Measurements from ENCODE around the gene SLC2A3.
"Not testable (repeated sequence)": the region's sequence is repeated elsewhere in the genome, so short reads cannot be mapped to it uniquely, and the experiment has no call there.

SLC2A3 gene

GRCh38 chr12:7917392-7918267, 18.4 kb downstream of the SLC2A3 start:
- H3K4me1 ChIP-seq (ENCODE audit: insufficient read depth, low read length, poor library complexity, severe bottlenecking), result no peaks in the 10 kb centered on the region
- no peaks in the 10 kb centered on the region for H3K9me3 ChIP-seq (ENCODE audit: insufficient read depth, low read depth, low read length)
- no peak overlapping the region for H2AFZ ChIP-seq (ENCODE audit: low read length)
- H3K4me2 ChIP-seq (ENCODE audit: low read depth, low read length, poor library complexity, severe bottlenecking), result no peak overlapping the region
- H3K79me2 ChIP-seq (ENCODE audit: insufficient read depth, low read length), result no peaks in the 10 kb centered on the region; the same call in 1 of the 2 replicates
- no peaks in the 10 kb centered on the region for H3K9me2 ChIP-seq (replicated peaks; ENCODE audit: low read depth, low read length)
- H3K9ac ChIP-seq (ENCODE audit: low read depth, low read length, poor library complexity, severe bottlenecking), result no peak overlapping the region
- no peaks in the 10 kb centered on the region for H3K27me3 ChIP-seq (ENCODE audit: insufficient read depth, low read length, poor library complexity, severe bottlenecking)
- H4K20me1 ChIP-seq (ENCODE audit: insufficient read depth, low read length, poor library complexity, severe bottlenecking), result peaks cover 4% of the 10 kb centered on the region
- no peaks in the 10 kb centered on the region for H3F3A ChIP-seq (ENCODE audit: low read depth)
- no peak overlapping the region for H3K4me3 ChIP-seq (ENCODE audit: low read length, poor library complexity, severe bottlenecking)
- no peak for TF ChIP-seq CTCF (conservative IDR thresholded peaks at IDR 0.05; ENCODE audit: low read length)
- TF ChIP-seq EZH2phosphoT487 (IDR thresholded peaks at IDR 0.05; ENCODE audit: borderline replicate concordance), result no peak
- H3K36me3 ChIP-seq (ENCODE audit: insufficient read depth, low read length), result peaks cover 36% of the 10 kb centered on the region; the same call in 1 of the 2 replicates

- Histone ChIP-seq H3K9me3 (ENCODE audit: insufficient read depth, low read depth, low read length) (no peaks in the 10 kb centered on the region), H3K4me3 (ENCODE audit: low read length, poor library complexity, severe bottlenecking) (no peak overlapping the region)
Observed at GRCh38 chr12:7916936-7917335, 19.1 kb downstream of the SLC2A3 start.

GRCh38 chr12:7915661-7916403, 20.2 kb downstream of the SLC2A3 start:
- peaks cover 18% of the 10 kb centered on the region; the same call in 1 of the 2 replicates for H3K36me3 ChIP-seq (ENCODE audit: insufficient read depth, low read length)
- H3K9ac ChIP-seq (ENCODE audit: low read depth, low read length, poor library complexity, severe bottlenecking), result no peak overlapping the region
- H3K4me1 ChIP-seq (ENCODE audit: insufficient read depth, low read length, poor library complexity, severe bottlenecking), result no peaks in the 10 kb centered on the region
- no peaks in the 10 kb centered on the region; the same call in 1 of the 2 replicates for H3K79me2 ChIP-seq (ENCODE audit: insufficient read depth, low read length)
- H3K4me2 ChIP-seq (ENCODE audit: low read depth, low read length, poor library complexity, severe bottlenecking), result no peak overlapping the region
- no peaks in the 10 kb centered on the region for H3K9me2 ChIP-seq (replicated peaks; ENCODE audit: low read depth, low read length)
- H3K4me3 ChIP-seq (ENCODE audit: low read length, poor library complexity, severe bottlenecking), result no peak overlapping the region
- H2AFZ ChIP-seq (ENCODE audit: low read length), result no peak overlapping the region
- H4K20me1 ChIP-seq (ENCODE audit: insufficient read depth, low read length, poor library complexity, severe bottlenecking), result peaks cover 4% of the 10 kb centered on the region
- H3F3A ChIP-seq (ENCODE audit: low read depth), result no peaks in the 10 kb centered on the region
- TF ChIP-seq EZH2phosphoT487 (IDR thresholded peaks at IDR 0.05; ENCODE audit: borderline replicate concordance) (no peak), CTCF (conservative IDR thresholded peaks at IDR 0.05; ENCODE audit: low read length) (no peak)
- H3K27me3 ChIP-seq (ENCODE audit: insufficient read depth, low read length, poor library complexity, severe bottlenecking), result no peaks in the 10 kb centered on the region
- no peaks in the 10 kb centered on the region for H3K9me3 ChIP-seq (ENCODE audit: insufficient read depth, low read depth, low read length)

More at GRCh38 chr12:7916936-7917335, 19.1 kb downstream of the SLC2A3 start:
- Histone ChIP-seq H3K36me3 (ENCODE audit: insufficient read depth, low read length) (peaks cover 29% of the 10 kb centered on the region; the same call in 1 of the 2 replicates), H3K4me2 (ENCODE audit: low read depth, low read length, poor library complexity, severe bottlenecking) (no peak overlapping the region), H3K79me2 (ENCODE audit: insufficient read depth, low read length) (no peaks in the 10 kb centered on the region; the same call in 1 of the 2 replicates), H4K20me1 (ENCODE audit: insufficient read depth, low read length, poor library complexity, severe bottlenecking) (peaks cover 4% of the 10 kb centered on the region), H3F3A (ENCODE audit: low read depth) (no peaks in the 10 kb centered on the region), H3K9ac (ENCODE audit: low read depth, low read length, poor library complexity, severe bottlenecking) (no peak overlapping the region), H3K9me2 (replicated peaks; ENCODE audit: low read depth, low read length) (no peaks in the 10 kb centered on the region), H3K27me3 (ENCODE audit: insufficient read depth, low read length, poor library complexity, severe bottlenecking) (no peaks in the 10 kb centered on the region), H3K4me1 (ENCODE audit: insufficient read depth, low read length, poor library complexity, severe bottlenecking) (no peaks in the 10 kb centered on the region), H2AFZ (ENCODE audit: low read length) (no peak overlapping the region)
- TF ChIP-seq CTCF (conservative IDR thresholded peaks at IDR 0.05; ENCODE audit: low read length) (no peak), EZH2phosphoT487 (IDR thresholded peaks at IDR 0.05; ENCODE audit: borderline replicate concordance) (no peak)

GRCh38 chr12:7910106-7910505, 25.9 kb downstream of the SLC2A3 start:
- not testable (repeated sequence) for H2AFZ ChIP-seq (ENCODE audit: low read length); H3K9me3 ChIP-seq (ENCODE audit: insufficient read depth, low read depth, low read length); H3K9ac ChIP-seq (ENCODE audit: low read depth, low read length, poor library complexity, severe bottlenecking); H3K4me3 ChIP-seq (ENCODE audit: low read length, poor library complexity, severe bottlenecking); H3K9me2 ChIP-seq (replicated peaks; ENCODE audit: low read depth, low read length); H3K4me1 ChIP-seq (ENCODE audit: insufficient read depth, low read length, poor library complexity, severe bottlenecking); H3K79me2 ChIP-seq (ENCODE audit: insufficient read depth, low read length); H4K20me1 ChIP-seq (ENCODE audit: insufficient read depth, low read length, poor library complexity, severe bottlenecking); H3K27me3 ChIP-seq (ENCODE audit: insufficient read depth, low read length, poor library complexity, severe bottlenecking); H3K4me2 ChIP-seq (ENCODE audit: low read depth, low read length, poor library complexity, severe bottlenecking); H3F3A ChIP-seq (ENCODE audit: low read depth); H3K36me3 ChIP-seq (ENCODE audit: insufficient read depth, low read length)

Measured in Loucy (cell line).